Psoas muscle (tissue), 8 donors: Measurements from ENCODE around the gene TDRD12. TPM values are rescaled to one million over a fixed set of nuclear protein-coding genes. Genes with fewer than 3 reads are reported as not detected.

Experiments used
- ATAC-seq, 4 donors: fragments of 200-7000 bp; cut with Tn5 transposase; one replicate each; pipeline ENCODE4 v1.9.1; 2020; ENCODE audit warnings: moderate library complexity in 3 of 4, mild to moderate bottlenecking in 2 of 4
- DNase-seq, 2 donors: peaks; one replicate each; pipeline ENCODE4 v3.0.0-alpha.2; 2020
- H3K27ac ChIP-seq: fragments of 200-600 bp; one replicate; pipeline ENCODE4 v1.8.0; 2022
- H3K27me3 ChIP-seq, 3 donors: fragments of 200-600 bp in 1 of 3; one replicate each; pipeline versions ENCODE4 v1.6.1 to v1.8.0; 2013 to 2022; ENCODE audit warnings: low read length in 2 of 3, mild to moderate bottlenecking in 2 of 3, moderate library complexity in 1 of 3; ENCODE audit not compliant: insufficient read depth in 3 of 3
- H3K36me3 ChIP-seq, 2 donors: fragments of 200-600 bp in 1 of 2; one replicate each; pipeline versions ENCODE4 v1.6.1 to v1.8.0; 2013 to 2022; ENCODE audit warnings: low read depth in 1 of 2, mild to moderate bottlenecking in 1 of 2, moderate library complexity in 1 of 2; ENCODE audit not compliant: insufficient read depth in 1 of 2
- H3K4me1 ChIP-seq: fragments of 200-600 bp; one replicate; pipeline ENCODE4 v1.8.0; 2022
- H3K4me3 ChIP-seq: fragments of 200-600 bp; one replicate; pipeline ENCODE4 v1.8.0; 2022; ENCODE audit warnings: mild to moderate bottlenecking
- H3K9me3 ChIP-seq: fragments of 200-600 bp; one replicate; pipeline ENCODE4 v1.8.0; 2022
- CTCF ChIP-seq: fragments of 200-600 bp; IDR thresholded peaks from one replicate; pipeline ENCODE4 v1.8.0; 2022; ENCODE audit warnings: antibody characterized with exemption
- WGBS, 3 donors: extraction: QIAGEN DNeasy Blood & Tissue Kit; methylation state at CpG; one replicate each; pipeline versions ENCODE4 v1.1.6 to v1.1.7; 2013; 5-methylcytosine and 5-hydroxymethylcytosine counted together
- intact Hi-C, 2 donors: fragments of 100-400 bp; cut with DNase I; formaldehyde crosslinking; loops; one replicate each; pipeline versions ENCODE4 v1.11.0 to v1.14.2; 2022
- polyA plus RNA-seq, 3 donors: library from polyadenylated mRNA; stranded (reverse); fragments of 200-250 nt; gene quantifications; one replicate each; pipeline ENCODE4 v1.2.3, GENCODE V29; 2013
- total RNA-seq, 4 donors: library from RNA; stranded (reverse); fragmentation: NEBNext Ultra II Directional in 2 of 4; extraction: Animal tissue kit (Norgen Biotek cat#: 25700) in 2 of 4; gene quantifications; one replicate each; pipeline versions ENCODE4 v1.2.1 to v1.2.4, GENCODE V29; 2021 to 2023
- donor health status: healthy with polysubstance abuse.
- donor health status: DM: no; HTN: no; CAD: no; lungs with moderate emphysema.
- donor health status: Bipolar disorder and iron deficiency.
- donor health status: healthy.
- donor health status: DM: yes; HTN: yes; CAD: no.
- donor health status: DM: no; HTN: no; CAD: no.
- donor health status: DM: no; HTN: no; CAD: no.
- donor health status: DM: yes; HTN: yes; CAD: no.

Gene TDRD12
- total and polyA plus RNA-seq, 7 donors: 0.14 to 0.28 (median 0.19) TPM; not detected in 3

- ATAC-seq (no peak), DNase-seq (no peak)
- no peaks in the 10 kb centered on the region for H3K9me3 ChIP-seq
- H3K27ac ChIP-seq: no peak overlapping the region
- 78 to 80% (median 79%) methylated on average over 17 of the region's 17 CpGs for WGBS, 3 donors
- H3K27me3 ChIP-seq: peaks cover 0 to 6% (median 6%) of the 10 kb centered on the region in 3 donors
- intact Hi-C loops: no loop called here
- H3K4me1 ChIP-seq: no peaks in the 10 kb centered on the region
- no peak overlapping the region for H3K4me3 ChIP-seq
- no peaks in the 10 kb centered on the region for H3K36me3 ChIP-seq
- TF ChIP-seq CTCF: no peak
These were observed 98.3 kb downstream of the TDRD12 start for GRCh38 chr19:32817569-32818476.

- no peak overlapping the region for H3K27ac ChIP-seq
- no peak overlapping the region for H3K4me3 ChIP-seq
- H3K9me3 ChIP-seq: no peaks in the 10 kb centered on the region
- TF ChIP-seq CTCF: no peak
- peaks cover 0 to 6% (median 6%) of the 10 kb centered on the region in 3 donors for H3K27me3 ChIP-seq
- no peaks in the 10 kb centered on the region for H3K4me1 ChIP-seq
- intact Hi-C loops: no loop called here
- 69 to 83% (median 77%) methylated on average over 8 of the region's 8 CpGs for WGBS, 3 donors
- no peak for ATAC-seq
- DNase-seq: no peak
- H3K36me3 ChIP-seq: no peaks in the 10 kb centered on the region
These were observed 99.0 kb downstream of the TDRD12 start for GRCh38 chr19:32818536-32818935.

- DNase-seq (no peak), ATAC-seq (no peak)
- 37 to 45% (median 43%) methylated on average over 17 of the region's 17 CpGs for WGBS, 3 donors
- no peaks in the 10 kb centered on the region for H3K4me1 ChIP-seq
- H3K9me3 ChIP-seq: no peaks in the 10 kb centered on the region
- H3K27ac ChIP-seq: no peak overlapping the region
- no peak overlapping the region for H3K4me3 ChIP-seq
- intact Hi-C loops: no loop called here
- no peaks in the 10 kb centered on the region for H3K36me3 ChIP-seq
- H3K27me3 ChIP-seq: peaks cover 0 to 7% (median 6%) of the 10 kb centered on the region in 3 donors
- TF ChIP-seq CTCF: no peak
These were observed 100.1 kb downstream of the TDRD12 start for GRCh38 chr19:32819419-32820400.

GRCh38 chr19:32822916-32823746 is 103.6 kb downstream of the TDRD12 start:
- H3K27me3 ChIP-seq: peaks cover 0 to 10% (median 6%) of the 10 kb centered on the region in 3 donors
- H3K9me3 ChIP-seq: no peaks in the 10 kb centered on the region
- no peak overlapping the region for H3K27ac ChIP-seq
- H3K4me3 ChIP-seq: no peak overlapping the region
- ATAC-seq (no peak), DNase-seq (no peak)
- no peaks in the 10 kb centered on the region for H3K4me1 ChIP-seq
- WGBS, 3 donors: 80 to 84% (median 80%) methylated on average over 14 of the region's 14 CpGs
- intact Hi-C loops: no loop called here
- no peaks in the 10 kb centered on the region for H3K36me3 ChIP-seq
- TF ChIP-seq CTCF: no peak
